T-helper 9 cell (primary cell): Measurements from ENCODE around the gene SUPT4H1.
"Not testable (repeated sequence)": the region's sequence is repeated elsewhere in the genome, so short reads cannot be mapped to it uniquely, and the experiment has no call there.

Experiments used
- DNase-seq: peaks from one replicate; pipeline ENCODE4 v3.0.0-alpha.2; 2020

Gene SUPT4H1

DNA sequence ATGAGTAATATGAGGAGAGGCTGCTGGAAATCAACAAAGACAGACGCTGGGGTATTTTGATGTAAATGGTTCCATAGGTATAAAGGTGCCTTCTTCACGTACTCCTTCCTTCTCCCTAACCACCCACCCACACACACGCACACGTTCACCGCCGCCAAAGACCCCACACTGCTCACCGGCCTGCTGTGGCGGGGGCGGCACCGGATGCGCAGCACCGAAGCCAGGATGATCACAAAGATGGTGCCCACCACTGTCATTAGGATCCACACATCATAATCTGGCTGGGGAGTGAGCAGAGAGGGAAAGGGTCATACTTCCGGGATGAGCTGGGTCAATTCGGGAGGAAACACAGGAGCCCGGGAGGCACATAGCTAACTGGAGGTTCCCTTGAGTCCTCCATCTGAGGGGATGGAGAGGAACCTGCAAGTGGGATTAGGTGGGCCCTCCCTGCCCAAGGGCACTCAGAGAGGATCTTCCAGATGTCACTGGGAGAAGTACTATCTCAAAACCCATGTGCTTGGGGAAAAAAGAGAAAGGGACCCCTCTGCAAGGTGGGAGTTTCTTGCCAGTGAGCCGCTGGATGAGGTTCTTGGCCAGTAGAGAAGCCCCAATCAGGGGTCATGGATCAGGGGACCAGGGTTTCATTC lies 10.5 kb upstream of the SUPT4H1 start:
- DNase-seq, result no peak

DNA sequence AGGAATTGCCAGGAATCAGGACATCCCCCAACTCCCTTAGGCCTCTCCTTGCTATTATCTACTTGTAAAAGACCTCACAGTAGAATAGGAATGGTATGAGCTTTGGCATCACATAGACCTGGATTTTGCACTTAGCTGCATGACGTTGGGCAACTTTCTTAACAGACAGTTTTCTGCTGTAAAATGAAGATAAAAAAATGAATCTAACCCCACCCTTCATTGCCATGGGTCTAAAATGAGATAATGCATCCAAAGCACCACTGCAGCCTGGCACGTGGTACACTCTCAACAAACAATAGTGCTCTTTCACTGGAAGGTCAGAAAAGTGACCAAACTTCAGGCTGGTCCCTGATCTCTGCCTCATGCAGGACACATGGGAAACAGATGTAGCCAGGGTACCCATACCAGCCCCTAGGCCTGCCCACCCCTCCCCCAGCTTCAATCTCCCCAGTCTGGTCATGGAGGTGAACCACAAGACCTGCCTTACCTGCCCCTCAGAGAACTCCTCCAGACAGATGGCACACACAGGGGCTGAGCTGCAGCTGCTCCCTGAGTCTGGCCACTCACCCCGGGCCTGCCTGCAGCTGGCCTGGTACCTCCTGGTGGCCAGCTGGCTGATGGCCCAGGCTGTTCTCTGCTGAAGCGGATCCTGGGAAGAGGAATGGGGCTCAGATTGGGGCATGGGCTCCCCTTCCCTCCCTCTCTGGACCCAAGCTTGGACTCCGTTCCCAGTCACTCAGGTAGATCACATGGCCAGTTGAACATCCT lies 8.5 kb upstream of the SUPT4H1 start:
- no peak for DNase-seq

DNA sequence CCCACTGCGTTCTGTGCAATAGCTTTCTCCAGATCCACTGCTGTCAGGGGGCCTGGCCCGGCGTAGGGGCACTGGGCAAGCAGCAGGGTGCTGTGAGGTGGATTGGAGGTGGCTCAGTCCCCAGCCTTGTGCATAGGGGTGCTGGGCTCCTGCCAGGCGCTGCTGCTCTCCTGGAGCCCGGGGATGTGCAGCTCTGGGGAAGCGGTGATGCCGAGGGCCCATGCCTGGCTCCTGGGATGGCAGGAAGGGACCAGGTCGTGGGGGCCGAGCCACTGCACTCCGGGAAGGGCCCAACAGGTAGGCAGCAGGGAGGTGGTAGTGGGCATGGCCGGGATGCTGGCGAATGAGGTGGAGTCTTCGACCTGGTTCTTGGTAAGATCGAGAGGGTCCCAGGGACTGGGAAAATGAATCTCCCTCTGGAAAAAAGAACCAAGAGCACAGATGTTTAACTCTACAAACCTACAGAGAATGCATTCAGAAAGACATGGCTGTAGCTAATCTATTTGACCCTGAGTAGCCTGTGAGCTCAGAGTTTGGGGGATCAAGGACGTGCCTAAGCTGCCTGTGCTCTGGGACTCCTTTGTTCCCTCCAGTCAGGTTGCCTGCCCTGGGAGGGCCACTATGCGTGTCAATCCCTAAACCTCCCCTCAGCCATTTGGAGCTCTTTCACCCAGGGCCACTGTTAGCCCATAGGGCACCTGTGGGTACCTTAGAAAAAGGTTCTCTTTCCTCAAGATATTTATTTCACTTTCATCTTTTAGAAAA lies 6.6 kb upstream of the SUPT4H1 start:
- no peak for DNase-seq

DNA sequence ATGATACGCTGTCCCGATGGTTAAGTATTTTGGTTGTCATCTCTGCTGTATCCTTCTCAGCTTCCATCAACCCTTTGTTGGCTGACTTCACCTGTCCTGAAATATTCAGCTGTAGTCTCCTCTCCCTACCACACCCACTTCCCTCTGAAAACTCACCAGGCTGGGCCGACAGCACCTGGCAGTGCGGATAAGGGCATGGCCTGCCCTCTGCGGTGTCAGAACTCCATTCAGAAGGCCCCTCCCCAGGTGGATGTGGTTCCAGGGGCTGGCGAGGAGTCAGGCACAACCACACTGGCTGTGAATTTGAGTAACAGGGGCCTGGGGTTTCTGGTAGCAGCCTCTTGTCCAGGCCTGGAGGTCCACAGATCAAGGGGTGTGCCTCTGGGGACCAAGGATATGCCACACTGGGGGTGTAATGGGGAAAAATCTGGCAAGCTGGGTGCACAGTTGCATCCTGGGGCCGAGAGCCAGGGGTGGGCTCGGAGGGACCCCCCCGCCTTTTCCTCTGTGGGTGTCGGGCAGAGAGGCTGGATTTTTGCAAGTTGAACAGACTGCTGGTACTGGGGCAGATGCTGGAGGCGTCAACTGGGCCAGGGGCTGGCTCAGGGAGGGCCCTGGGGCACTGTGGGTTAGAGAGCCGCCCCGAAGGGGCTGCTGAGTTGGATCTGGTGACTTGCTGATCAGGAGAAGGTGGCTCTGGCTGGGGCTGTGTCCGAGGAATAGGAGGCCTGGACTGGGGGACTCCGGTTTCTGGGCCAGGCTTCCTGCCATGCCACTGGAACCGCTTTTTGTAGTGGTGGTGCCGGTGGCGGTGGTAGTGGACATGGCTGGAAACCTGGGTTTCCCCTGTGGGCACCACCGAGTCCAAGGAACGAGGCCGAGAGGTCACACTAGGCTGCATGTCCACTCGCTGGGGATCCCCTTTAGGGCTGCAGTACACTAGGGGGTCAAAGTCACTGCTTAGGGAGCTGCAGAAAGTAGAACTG lies 5.6 kb upstream of the SUPT4H1 start:
- DNase-seq, result no peak

DNA sequence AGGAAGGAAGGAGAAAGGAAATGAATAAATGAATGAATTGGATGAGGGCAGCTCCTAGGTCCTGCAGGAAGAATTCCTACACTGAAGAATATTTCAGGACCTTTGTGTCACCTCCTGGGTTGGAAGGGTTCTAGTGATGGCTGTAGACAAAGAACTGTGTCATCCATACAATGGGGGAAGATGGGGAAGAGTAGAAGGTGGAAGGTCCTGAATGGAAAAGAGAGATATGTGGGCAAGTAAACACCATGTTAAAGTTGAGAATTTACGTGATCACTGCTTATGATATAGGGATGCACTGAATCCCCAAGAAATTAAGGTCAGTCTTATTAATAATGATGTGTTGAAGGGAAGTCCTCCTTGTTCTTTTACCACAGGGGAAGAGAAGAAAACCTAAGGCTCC lies 4.2 kb upstream of the SUPT4H1 start:
- no peak for DNase-seq

DNA sequence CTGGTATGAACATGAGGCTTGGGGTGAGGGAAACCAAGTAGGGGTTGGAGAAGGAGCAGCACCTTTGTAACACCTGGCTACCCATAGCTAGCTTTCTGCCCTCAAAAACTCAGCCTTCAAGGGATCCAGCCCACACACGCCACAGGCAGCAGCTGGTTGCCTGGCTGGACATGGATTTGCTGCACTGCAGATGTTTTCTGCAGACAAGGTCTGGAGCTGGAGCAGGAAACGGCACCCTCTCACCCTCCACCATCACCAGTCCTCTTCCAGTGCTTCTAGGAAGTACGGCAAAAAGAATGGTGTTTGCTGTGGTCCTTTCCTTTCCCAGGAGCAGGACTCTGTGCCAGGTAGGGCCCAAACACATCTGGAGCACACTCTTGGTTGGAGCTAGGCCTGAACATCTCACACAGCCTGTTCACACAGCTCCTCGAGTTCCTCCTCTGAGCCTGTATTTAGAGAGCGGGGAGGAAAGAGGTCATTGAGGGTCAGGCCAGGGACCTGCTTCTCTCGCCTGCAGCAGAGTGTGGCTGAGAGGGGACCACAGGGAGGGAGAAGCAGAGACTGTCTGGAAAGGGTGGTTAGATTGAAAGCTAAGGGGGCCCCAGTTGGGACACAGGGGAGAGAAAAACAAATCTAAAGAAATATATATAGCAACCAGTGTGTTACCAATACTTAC lies 2.7 kb upstream of the SUPT4H1 start:
- no peak for DNase-seq

DNA sequence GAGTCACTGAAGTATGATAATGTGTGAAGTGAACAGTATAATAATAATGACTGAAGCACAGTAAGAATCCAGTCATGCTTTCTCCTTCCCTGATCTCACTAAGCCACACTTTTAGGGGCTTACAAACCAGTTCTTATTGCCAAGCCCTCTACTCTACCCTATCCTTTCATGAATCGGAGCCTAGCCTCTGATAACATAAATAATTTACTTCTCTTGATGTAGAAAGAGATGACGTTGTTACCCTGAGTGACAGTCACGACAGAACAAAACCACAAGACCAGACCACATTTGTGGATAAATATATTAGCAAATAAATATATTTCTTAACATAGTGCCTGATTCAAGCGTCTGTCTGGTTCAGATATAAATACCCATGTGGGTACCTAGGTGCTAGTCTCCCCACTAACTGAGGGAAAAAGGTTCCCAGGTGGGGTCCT lies 1.4 kb upstream of the SUPT4H1 start:
- no peak for DNase-seq

DNA sequence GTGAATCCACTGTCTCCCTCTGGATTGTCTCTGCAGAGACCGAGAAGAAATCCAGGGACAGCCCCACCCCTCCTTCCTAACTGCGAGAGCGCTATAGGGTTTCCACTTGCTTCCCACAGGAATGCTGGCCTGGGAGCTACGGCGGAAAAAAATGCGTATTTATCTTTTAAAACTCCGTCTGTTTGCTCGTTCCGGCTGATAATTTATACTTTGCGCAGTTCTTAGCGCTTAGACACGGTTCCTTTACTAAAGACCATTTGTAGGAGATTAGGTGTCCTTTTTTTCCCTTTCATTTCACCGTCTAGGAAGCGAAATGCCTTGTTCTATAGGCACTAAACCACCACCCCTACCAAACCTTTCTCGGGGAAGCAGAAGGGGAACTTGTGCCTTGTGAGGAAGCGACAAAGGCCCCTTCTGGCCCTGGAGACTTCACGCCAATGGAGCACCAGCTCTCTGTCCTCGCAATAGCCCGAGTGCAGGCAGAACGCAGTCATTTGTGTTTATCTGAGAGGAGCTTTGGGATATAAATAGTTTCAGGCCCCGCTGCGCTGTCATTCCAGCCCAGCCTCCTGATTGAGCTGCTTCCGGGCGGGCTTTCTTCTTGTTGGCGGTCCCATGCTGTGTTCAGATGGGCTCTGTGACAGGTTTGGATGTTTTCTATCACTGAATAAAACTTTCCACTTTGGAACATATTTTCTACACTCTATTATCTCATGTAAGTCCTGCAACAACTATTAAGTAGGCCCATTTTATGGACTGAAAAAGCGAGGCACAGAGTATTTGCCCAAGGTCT lies 791 bp upstream of the SUPT4H1 start:
- DNase-seq, result no peak

DNA sequence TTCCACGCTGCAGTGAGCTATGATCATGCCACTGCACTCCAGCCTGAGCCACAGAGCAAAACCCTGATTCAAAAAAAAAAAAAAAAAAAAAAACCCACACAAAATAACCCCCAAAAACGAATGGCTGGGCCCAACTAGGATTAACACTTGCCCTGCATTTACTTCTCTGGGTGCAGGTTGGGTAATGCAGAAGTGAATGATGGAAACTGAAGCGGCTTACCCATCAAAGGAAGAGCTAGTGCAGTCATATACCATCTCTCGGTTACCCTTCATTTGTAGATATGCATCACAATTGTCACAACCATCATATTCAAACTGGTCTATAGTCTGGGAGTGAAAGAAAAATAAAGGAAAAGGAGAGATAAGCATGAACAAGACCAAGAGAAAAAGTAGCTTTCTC lies 819 bp downstream of the SUPT4H1 start:
- no peak for DNase-seq

DNA sequence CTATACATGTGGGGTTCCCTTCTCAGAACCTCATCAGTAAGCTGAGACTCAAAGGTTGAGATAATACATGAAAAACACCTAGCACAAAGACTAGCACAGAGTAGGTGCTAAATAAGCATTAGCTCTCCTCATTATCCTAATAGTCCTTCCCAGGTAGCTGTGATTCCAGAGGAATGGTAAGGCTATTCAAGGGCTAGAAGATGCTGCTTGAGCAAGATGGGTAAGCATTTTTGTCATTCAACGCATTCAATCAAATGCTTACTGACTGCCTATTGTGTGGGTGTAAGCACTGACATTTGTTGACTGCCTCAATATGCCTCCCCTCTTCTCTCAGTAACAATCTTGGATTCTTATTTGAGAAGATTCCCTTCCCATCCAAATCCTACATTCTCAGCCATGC lies 4.0 kb downstream of the SUPT4H1 start:
- DNase-seq, result no peak

DNA sequence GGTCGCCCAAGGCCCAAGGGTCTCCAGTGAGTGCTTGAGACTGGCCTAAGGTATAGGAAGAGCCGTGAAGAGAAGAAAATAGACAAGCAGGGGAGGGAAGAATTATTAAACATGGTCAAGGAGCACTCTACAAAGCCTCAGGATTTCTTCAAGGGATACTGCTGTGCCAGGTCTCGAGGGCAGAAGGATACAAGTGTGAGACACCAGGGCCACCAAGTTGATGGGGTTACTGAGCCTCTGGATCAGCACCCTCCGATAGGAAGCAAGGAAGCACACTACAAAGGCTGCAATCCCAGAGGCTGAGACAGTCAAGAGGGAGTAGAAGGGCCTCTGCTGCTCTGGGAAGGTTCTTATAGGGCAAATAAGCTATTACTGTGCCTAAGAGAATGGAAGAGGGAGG lies 6.5 kb downstream of the SUPT4H1 start:
- DNase-seq, result no peak

DNA sequence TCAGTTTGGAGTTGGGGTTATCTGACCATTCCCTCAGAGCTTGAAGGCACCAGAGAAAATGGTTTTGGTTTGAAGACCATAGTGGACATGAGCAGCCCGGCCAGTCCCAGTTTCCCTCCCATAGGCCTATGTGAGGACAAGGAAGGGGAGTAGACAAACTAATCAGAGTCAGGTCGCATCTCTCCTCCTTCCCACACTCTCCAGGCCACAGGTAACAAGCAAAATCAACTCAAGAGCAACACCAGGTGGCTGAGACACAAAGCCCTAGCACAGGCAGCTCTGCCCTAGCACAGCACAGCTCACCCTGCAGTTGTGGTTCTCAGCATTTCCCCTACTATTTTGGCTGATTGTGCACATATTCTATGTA lies 7.2 kb downstream of the SUPT4H1 start:
- peak; percentile 41 for DNase-seq

DNA sequence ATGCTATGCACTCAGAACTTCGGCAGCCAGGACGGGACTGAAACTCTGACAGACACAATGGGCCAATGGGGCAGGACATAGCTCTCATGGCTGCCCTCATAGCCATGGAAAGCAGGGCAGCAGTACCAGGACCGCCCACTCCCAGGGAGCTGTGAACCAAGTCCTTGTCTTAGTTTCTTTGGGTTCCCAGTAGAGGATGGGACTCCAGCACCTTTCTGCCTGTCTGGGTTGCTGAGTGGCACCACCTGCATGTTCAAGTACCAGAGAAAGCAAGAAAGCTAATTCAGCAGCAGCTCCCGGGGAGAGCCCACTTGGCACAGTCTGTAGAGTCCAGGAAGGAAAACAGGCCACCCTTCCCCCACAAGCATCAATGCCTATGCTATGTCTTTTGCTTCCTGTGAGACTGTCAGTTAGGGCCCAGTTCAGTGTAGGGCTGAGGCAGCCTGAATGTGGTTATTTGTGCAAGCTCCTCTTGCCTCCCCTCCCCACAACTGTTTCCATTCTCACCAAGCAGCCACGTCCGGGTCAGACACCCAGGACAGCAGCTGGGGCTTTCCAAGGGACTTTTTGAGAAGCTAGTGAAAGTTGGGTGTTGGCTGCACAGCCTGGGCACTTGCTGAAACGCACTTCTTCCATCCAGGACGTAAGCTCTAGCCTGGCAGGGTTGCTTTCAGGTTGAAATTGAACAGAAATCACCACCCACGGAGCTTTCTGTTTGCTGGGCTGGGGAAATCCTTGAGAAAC lies 7.8 kb downstream of the SUPT4H1 start:
- DNase-seq, result peak; percentile 74

DNA sequence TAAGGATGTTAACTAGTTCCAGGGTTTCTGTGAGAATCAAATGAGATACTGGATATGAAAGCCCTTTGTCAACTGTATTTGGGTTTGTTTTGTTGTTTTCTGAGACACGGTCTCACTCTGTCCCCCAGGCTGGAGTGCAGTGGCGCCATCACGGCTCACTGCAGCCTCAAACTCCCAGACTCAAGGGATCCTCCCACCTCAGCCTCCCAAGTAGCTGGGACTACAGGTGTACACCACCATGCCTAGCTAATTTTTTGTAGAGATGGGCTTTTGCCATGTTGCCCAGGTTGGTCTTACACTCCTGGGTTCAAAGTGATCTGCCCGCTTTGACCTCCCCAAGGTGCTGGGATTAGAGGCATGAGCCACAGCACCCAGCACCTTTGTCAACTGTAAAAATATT lies 8.9 kb downstream of the SUPT4H1 start:
- DNase-seq, result no peak

DNA sequence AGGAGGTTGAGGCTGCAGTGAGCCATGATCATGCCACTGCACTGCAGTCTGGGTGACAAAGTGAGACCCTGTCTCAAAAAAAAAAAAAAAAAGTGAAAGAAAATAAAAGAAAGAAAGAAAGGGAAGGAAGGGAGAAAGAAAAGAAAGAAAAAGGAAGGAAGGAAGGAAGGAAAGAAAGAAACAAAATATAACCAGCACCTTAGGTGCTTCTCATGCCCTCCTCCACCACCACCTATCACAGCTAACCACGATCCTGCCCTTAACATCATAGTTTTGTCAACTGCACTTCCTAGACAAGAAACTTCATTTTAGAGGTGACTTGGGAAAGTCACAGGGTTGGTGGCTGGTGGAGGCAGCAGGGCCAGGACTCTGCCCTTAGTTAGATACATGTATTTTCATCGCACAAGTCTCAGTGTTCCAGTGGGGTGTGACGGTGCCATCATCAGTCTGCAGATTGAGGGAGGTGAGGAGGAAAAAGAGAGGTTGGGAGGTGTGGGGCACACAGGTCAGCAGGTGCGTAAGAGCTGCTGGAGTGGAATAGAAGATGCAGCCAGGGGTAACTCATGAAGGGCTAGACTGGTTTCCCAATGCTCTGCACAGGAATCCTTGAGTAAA lies 10.0 kb downstream of the SUPT4H1 start:
- no peak for DNase-seq

DNA sequence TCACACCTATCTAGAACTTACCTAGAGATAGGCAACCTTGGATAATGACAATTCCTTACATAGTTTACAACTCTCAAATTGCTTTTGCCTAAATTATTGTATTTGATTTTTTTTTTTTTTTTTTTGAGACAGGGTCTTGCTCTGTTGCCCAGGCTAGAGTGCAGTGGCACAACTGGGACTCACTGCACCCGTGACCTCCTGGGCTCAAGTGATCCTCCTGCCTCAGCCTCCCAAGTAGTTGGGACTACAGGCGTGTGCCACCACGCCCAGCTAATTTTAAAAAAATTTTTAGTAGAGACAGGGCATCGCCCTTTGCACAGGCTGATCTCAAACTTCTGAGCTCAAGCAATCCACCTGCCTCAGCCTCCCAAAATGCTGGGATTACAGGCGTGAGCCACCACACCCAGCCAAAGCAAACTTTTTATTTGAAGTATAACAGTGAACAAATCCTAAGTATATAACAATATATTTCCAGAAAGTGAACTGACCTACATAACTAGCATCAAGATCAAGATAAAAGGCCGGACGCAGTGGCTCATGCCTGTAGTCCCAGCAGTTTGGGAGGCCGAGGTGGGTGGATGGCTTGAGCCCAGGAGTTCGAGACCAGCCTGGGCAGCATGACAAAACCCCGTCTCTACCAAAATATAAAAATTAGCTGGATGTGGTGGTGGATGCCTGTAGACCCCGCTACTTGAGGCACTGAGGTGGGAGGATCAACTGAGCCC lies 10.7 kb downstream of the SUPT4H1 start:
- DNase-seq, result not testable (repeated sequence)

DNA sequence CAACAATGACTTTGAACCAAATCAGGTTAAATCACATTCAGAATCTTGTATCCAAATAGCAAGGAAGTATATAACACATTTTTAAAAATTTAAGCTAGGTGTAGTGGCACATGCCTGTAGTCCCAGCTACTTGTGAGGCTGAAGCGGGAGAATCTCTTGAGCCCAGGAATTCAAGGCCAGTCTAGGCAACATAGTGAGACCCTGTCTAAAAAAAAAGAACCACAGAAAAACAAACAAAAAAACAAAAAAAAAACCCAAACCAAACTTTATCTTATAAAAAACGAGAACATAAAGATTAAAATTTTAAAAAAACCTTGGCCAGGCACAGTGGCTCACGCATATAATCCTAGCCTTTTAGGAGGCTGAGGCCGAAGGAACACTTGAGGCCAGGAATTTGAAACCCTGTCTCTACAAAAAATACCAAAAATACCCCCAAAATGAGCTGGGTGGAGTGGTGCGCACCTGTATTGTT lies 11.6 kb downstream of the SUPT4H1 start:
- no peak for DNase-seq

DNA sequence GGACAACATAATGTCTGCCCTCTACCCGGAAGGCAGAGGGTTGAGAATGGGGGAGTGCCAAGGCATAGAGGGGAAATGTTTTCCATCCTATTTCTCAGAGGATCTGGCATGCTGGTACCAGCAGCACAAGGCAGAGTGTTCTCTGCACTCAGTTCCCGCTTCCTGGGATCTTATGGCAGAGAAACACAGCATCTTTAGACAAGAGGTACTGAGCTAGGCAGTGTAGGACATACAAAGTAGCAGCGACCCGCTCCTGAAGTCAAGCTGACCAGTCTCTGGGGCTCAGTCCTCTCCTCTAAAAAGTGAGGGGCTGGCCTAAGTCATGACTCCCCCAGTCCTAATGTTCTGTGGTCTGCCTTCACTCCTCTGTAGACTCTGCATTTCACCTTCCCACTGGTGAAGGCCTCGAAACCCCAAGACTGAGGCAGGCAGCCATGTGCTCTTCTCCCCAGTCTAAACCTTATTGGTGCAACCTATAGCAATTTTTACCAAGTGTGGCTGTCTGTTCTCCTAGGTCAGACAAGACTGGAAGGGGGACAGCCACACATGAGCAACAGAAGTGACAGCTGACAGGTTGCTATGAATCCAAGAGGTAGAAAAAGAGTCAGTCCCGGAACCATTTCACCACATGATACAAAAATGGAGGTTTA lies 12.1 kb downstream of the SUPT4H1 start:
- DNase-seq, result no peak
